ENCODE data around the gene SNTB2. TPM values are rescaled to one million over a fixed set of nuclear protein-coding genes. Genes with fewer than 3 reads are reported as not detected.

SNTB2 gene
- total and polyA plus RNA-seq, 9 of the 15 experiments (the other 6 are each of a cell fraction or from before 2014, with no cell fraction given) = 1.2 to 13.7 (median 5.7) TPM

GRCh38 chr16:69327585-69328310 lies 140.8 kb downstream of the SNTB2 start (continued):
- TF ChIP-seq HMGXB4 (CRISPR knock-in tag; IDR thresholded peaks at IDR 0.05) (no peak), NCOA1 (IDR thresholded peaks at IDR 0.05; ENCODE audit: low read depth) (no peak), DLX4 (CRISPR knock-in tag; IDR thresholded peaks at IDR 0.05) (no peak)

- Histone ChIP-seq H4K20me1 (replicated peaks; ENCODE audit: control insufficient read depth, insufficient read depth, low read length) (peaks cover 31% of the 10 kb centered on the region), H3K9me1 (ENCODE audit: control insufficient read depth, insufficient read depth, low read length) (no peaks in the 10 kb centered on the region), H3K4me2 (ENCODE audit: insufficient read depth, low read length) (peak overlapping the region; percentile 89), H3K36me3 (ENCODE audit: control insufficient read depth, insufficient read depth, low read length) (peaks cover 78% of the 10 kb centered on the region), H3K9me3 (replicated peaks; ENCODE audit: control insufficient read depth, insufficient read depth, low read depth, low read length) (no peaks in the 10 kb centered on the region), H3K4me3 (peak overlapping the region; percentile 88), H3K4me1 (replicated peaks in 1 of 2; ENCODE audit: control insufficient read depth in 2 of 2, insufficient read depth in 2 of 2, low read length in 2 of 2) (peaks cover 21 to 63% of the 10 kb centered on the region in 2 experiments; a peak in 4 of 5 replicates), H3K79me2 (ENCODE audit: control insufficient read depth, insufficient read depth, low read length) (peaks cover 77% of the 10 kb centered on the region), H3K27ac (ENCODE audit: extremely low read depth, low read depth, low read length) (peak overlapping the region; percentile 95; the same call in 1 of the 3 replicates), H3K9ac (ENCODE audit: insufficient read depth in 1 of 2, low read depth in 2 of 2, low read length in 2 of 2) (peak overlapping the region; percentile 85 to 97), H2AFZ (ENCODE audit: low read depth, low read length) (no peak overlapping the region), H3K27me3 (ENCODE audit: control insufficient read depth in 2 of 2, insufficient read depth in 2 of 2, low read length in 2 of 2) (no peaks in the 10 kb centered on the region)
- CTCF ChIA-PET (ENCODE audit: low intra/inter-chr PET ratio) = no interaction called here
- POLR2A ChIA-PET = interaction anchor here (0.7 to 5.1 kb wide), 8 partner anchors 9 to 161 kb away, joined by 3 to 51 read pairs (median 4); partner anchors contain the start of genes COG8, NIP7 and TERF2
- FAIRE-seq = peak; percentile 74
- peak in 2 of 4 experiments; percentile 24 to 28 for DNase-seq (ENCODE audit: extremely low read depth in 1 of 4, low spot score in 3 of 4)
- BruUV-seq (replicated peaks) = no TSS peak
- no peak for ATAC-seq
- intact Hi-C loops (cut with micrococcal nuclease) (no loop called here), in situ Hi-C loops (cut with MboI) (no loop called here)
- WGBS (ENCODE audit: insufficient coverage, low coverage, missing lambda C conversion rate) = 8% methylated on average over 10 of the region's 10 CpGs
- TF ChIP-seq SNIP1 (IDR thresholded peaks at IDR 0.05; ENCODE audit: low read depth) = no peak
- 0 out of 2 replicates have a peak, but pooled peaks have one; percentile 5 for TF ChIP-seq HDAC6 (IDR thresholded peaks at IDR 0.05; ENCODE audit: low read depth, low read length)
- no peak for TF ChIP-seq NCOA6 (IDR thresholded peaks at IDR 0.05)
- TF ChIP-seq ZKSCAN3 (CRISPR knock-in tag; IDR thresholded peaks at IDR 0.05) = no peak
- TF ChIP-seq ZC3H8 (IDR thresholded peaks at IDR 0.05) = no peak
- TF ChIP-seq LCOR (CRISPR knock-in tag; IDR thresholded peaks at IDR 0.05) = no peak
- TF ChIP-seq RBM39 (optimal IDR thresholded peaks at IDR 0.05; ENCODE audit: low read depth, low read length) = no peak
- TF ChIP-seq ZBTB9 (CRISPR knock-in tag; IDR thresholded peaks at IDR 0.05) = no peak
- TF ChIP-seq HOXB6 (CRISPR knock-in tag; IDR thresholded peaks at IDR 0.05; ENCODE audit: borderline replicate concordance) = no peak
- TF ChIP-seq MYNN (IDR thresholded peaks at IDR 0.05) = 0 out of 2 replicates have a peak, but pooled peaks have one; percentile 11
- TF ChIP-seq MYNN (CRISPR knock-in tag; IDR thresholded peaks at IDR 0.05) = no peak
- no peak for TF ChIP-seq ZNF263 (CRISPR knock-in tag; IDR thresholded peaks at IDR 0.05; ENCODE audit: borderline replicate concordance)
- TF ChIP-seq MAFF (IDR thresholded peaks at IDR 0.05; ENCODE audit: low read length) = no peak
- TF ChIP-seq SP1 (CRISPR knock-in tag; IDR thresholded peaks at IDR 0.05) = peak; percentile 49; the same call in 1 of the 2 replicates
- no peak for TF ChIP-seq MAFK (IDR thresholded peaks at IDR 0.05; ENCODE audit: low read length)
- no peak for TF ChIP-seq YBX1 (IDR thresholded peaks at IDR 0.05)
- no peak for TF ChIP-seq SAFB2 (IDR thresholded peaks at IDR 0.05; ENCODE audit: borderline replicate concordance, low read depth, low read length, severe bottlenecking)
Observed at GRCh38 chr16:69328854-69329316, 141.9 kb downstream of the SNTB2 start.

Data from K562 (cell line).